Hepatocyte (in vitro differentiated cells): ENCODE measurements around the gene SSBP3. TPM values are rescaled to one million over a fixed set of nuclear protein-coding genes. Genes with fewer than 3 reads are reported as not detected.

Experiments
- DNase-seq: peaks from one replicate; pipeline ENCODE4 v3.0.0-alpha.2; 2016; ENCODE audit warnings: low spot score
- H2AFZ ChIP-seq: fragments of 200-600 bp; sonication (generic); 2 replicates; pipeline ENCODE4 v1.6.0; 2016; ENCODE audit warnings: antibody characterized with exemption, mild to moderate bottlenecking
- H3K27ac ChIP-seq: fragments of 200-600 bp; sonication (generic); 2 replicates; pipeline ENCODE4 v1.5.1; 2016; ENCODE audit warnings: mild to moderate bottlenecking
- H3K27me3 ChIP-seq: fragments of 200-600 bp; sonication (generic); 2 replicates; pipeline ENCODE4 v1.6.1; 2016
- H3K36me3 ChIP-seq: fragments of 200-600 bp; sonication (generic); replicated peaks from 2 replicates; pipeline ENCODE4 v1.5.1; 2016; ENCODE audit warnings: low read depth; ENCODE audit not compliant: insufficient read depth
- H3K4me1 ChIP-seq: fragments of 200-600 bp; sonication (generic); 2 replicates; pipeline ENCODE4 v1.5.1; 2016; ENCODE audit warnings: mild to moderate bottlenecking, moderate library complexity; ENCODE audit not compliant: insufficient read depth
- H3K4me2 ChIP-seq: fragments of 200-600 bp; sonication (generic); 2 replicates; pipeline ENCODE4 v1.6.0; 2016
- H3K4me3 ChIP-seq: fragments of 200-600 bp; sonication (generic); 2 replicates; pipeline ENCODE4 v1.5.1; 2016; ENCODE audit warnings: mild to moderate bottlenecking
- H3K79me2 ChIP-seq: fragments of 200-600 bp; sonication (generic); 2 replicates; pipeline ENCODE4 v1.6.0; 2017; ENCODE audit warnings: mild to moderate bottlenecking
- H3K9me2 ChIP-seq: fragments of 200-600 bp; sonication (generic); replicated peaks from 2 replicates; pipeline ENCODE4 v1.6.0; 2017; ENCODE audit warnings: mild to moderate bottlenecking; ENCODE audit not compliant: insufficient read depth
- H3K9me3 ChIP-seq: fragments of 200-600 bp; sonication (generic); 2 replicates; pipeline ENCODE4 v1.5.1; 2016; ENCODE audit warnings: low read depth, mild to moderate bottlenecking
- H4K20me1 ChIP-seq: fragments of 200-600 bp; sonication (generic); 2 replicates; pipeline ENCODE4 v1.6.0; 2016; ENCODE audit warnings: mild to moderate bottlenecking; ENCODE audit not compliant: insufficient read depth, poor library complexity, severe bottlenecking
- CTCF ChIP-seq: fragments of 200-600 bp; sonication (generic); IDR thresholded peaks from 2 replicates; pipeline ENCODE4 v1.5.1; 2016; ENCODE audit warnings: antibody characterized with exemption, mild to moderate bottlenecking; ENCODE audit not compliant: poor library complexity
- EZH2 ChIP-seq: fragments of 200-600 bp; sonication (generic); IDR thresholded peaks from 2 replicates; pipeline ENCODE4 v1.6.1; 2016; ENCODE audit warnings: antibody characterized with exemption, mild to moderate bottlenecking, borderline replicate concordance
- EZH2phosphoT487 ChIP-seq: fragments of 200-600 bp; sonication (generic); IDR thresholded peaks from one replicate; pipeline ENCODE4 v1.6.1; 2018; ENCODE audit warnings: antibody characterized with exemption, mild to moderate bottlenecking, low read depth, moderate library complexity; ENCODE audit not compliant: unreplicated experiment, severe bottlenecking
- WGBS: methylation state at CpG from one replicate; pipeline ENCODE4 v1.1.6; 2016; ENCODE audit warnings: low lambda C conversion rate; ENCODE audit errors: missing lambda C conversion rate; 5-methylcytosine and 5-hydroxymethylcytosine counted together
- polyA plus RNA-seq: library from polyadenylated mRNA; unstranded; fragments of >200 nt; fragmentation: Nextera tagmentation; extraction: Ambion mirVana; gene quantifications from 2 replicates; pipeline ENCODE4 v1.2.1, GENCODE V29; 2016
- total RNA-seq: library from RNA; depleted of rRNA; stranded (reverse); fragments of >200 nt; gene quantifications from 2 replicates; pipeline ENCODE4 v1.2.3, GENCODE V29; 2014

Gene SSBP3
- total and polyA plus RNA-seq, 2 experiments from 2014 or later: 25.8 to 47.2 TPM

- no peak for TF ChIP-seq EZH2phosphoT487
- peak; percentile 51 for TF ChIP-seq CTCF
- TF ChIP-seq EZH2: no peak
- Histone ChIP-seq H3K36me3 (no peaks in the 10 kb centered on the region), H3K4me1 (peaks cover 37% of the 10 kb centered on the region), H3K4me2 (no peak overlapping the region), H3K9me3 (no peaks in the 10 kb centered on the region), H3K9me2 (no peaks in the 10 kb centered on the region), H3K27me3 (no peaks in the 10 kb centered on the region), H3K27ac (no peak overlapping the region), H3K79me2 (peaks cover 100% of the 10 kb centered on the region), H4K20me1 (peaks cover 54% of the 10 kb centered on the region), H3K4me3 (no peak overlapping the region), H2AFZ (no peak overlapping the region)
- peak; percentile 69 for DNase-seq
- 66% methylated on average over 12 of the region's 12 CpGs for WGBS
These were observed 95.5 kb downstream of the SSBP3 start for GRCh38 chr1:54310439-54311328.

GRCh38 chr1:54309631-54310366, 96.4 kb downstream of the SSBP3 start:
- 66% methylated on average over 19 of the region's 19 CpGs for WGBS
- peaks cover 100% of the 10 kb centered on the region for H3K79me2 ChIP-seq
- H3K9me3 ChIP-seq: no peaks in the 10 kb centered on the region
- H3K36me3 ChIP-seq: no peaks in the 10 kb centered on the region
- H2AFZ ChIP-seq: no peak overlapping the region
- H3K4me2 ChIP-seq: no peak overlapping the region
- H3K9me2 ChIP-seq: no peaks in the 10 kb centered on the region
- no peak for DNase-seq
- H4K20me1 ChIP-seq: peaks cover 53% of the 10 kb centered on the region
- H3K4me1 ChIP-seq: peaks cover 31% of the 10 kb centered on the region
- no peaks in the 10 kb centered on the region for H3K27me3 ChIP-seq
- TF ChIP-seq CTCF: no peak
- TF ChIP-seq EZH2: no peak
- TF ChIP-seq EZH2phosphoT487: no peak
- no peak overlapping the region for H3K27ac ChIP-seq
- no peak overlapping the region for H3K4me3 ChIP-seq

- no peak overlapping the region for H2AFZ ChIP-seq
- no peaks in the 10 kb centered on the region for H3K9me2 ChIP-seq
- 97% methylated on average over 3 of the region's 3 CpGs for WGBS
- H3K79me2 ChIP-seq: peaks cover 100% of the 10 kb centered on the region
- DNase-seq: no peak
- peaks cover 63% of the 10 kb centered on the region for H4K20me1 ChIP-seq
- no peak overlapping the region for H3K27ac ChIP-seq
- no peaks in the 10 kb centered on the region for H3K27me3 ChIP-seq
- no peak for TF ChIP-seq EZH2phosphoT487
- no peak for TF ChIP-seq EZH2
- TF ChIP-seq CTCF: no peak
- peaks cover 11% of the 10 kb centered on the region for H3K4me1 ChIP-seq
- no peaks in the 10 kb centered on the region for H3K9me3 ChIP-seq
- no peaks in the 10 kb centered on the region for H3K36me3 ChIP-seq
- no peak overlapping the region for H3K4me2 ChIP-seq
- no peak overlapping the region for H3K4me3 ChIP-seq
These were observed 98.9 kb downstream of the SSBP3 start for GRCh38 chr1:54307305-54307704.
